ENCODE data around the gene MRPL9. TPM values are rescaled to one million over a fixed set of nuclear protein-coding genes. Genes with fewer than 3 reads are reported as not detected.
A peak's percentile ranks its signal among the peaks of the same experiment; 100 is the strongest.

Gene MRPL9
- total and polyA plus RNA-seq, 7 experiments from 2014 or later: 77.0 to 168 (median 115) TPM

DNA sequence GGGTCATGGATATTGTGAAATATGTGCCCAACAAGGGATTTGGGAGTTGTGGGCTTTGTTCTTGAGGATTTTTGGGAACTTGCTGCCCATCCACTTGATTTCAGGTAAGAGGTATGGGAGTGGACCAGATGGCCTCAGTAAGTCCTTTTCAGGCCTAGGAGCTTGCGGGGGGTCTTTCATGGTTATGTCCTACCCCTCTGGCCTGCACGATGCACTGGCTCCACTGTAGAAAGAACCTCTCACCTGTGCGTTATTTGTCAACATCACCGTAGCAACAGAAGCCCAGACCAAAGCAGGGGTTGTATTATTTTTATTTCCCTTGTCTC lies 33.4 kb downstream of the MRPL9 start:
- H3K4me3 Mint-ChIP-seq: no peak overlapping the region
- Histone ChIP-seq H3K4me3 (ENCODE audit: low read length) (no peak overlapping the region), H3K36me3 (ENCODE audit: control insufficient read depth in 2 of 3, insufficient read depth in 3 of 3, low read length in 3 of 3) (no peaks in the 10 kb centered on the region), H3K4me1 (ENCODE audit: control insufficient read depth in 2 of 2, insufficient read depth in 2 of 2, low read length in 2 of 2) (no peaks in the 10 kb centered on the region), H3K27ac (ENCODE audit: low read depth, low read length) (no peak overlapping the region), H3K9me3 (ENCODE audit: control insufficient read depth in 2 of 3, low read length in 3 of 3) (no peaks in the 10 kb centered on the region), H3K27me3 (ENCODE audit: control insufficient read depth in 2 of 2, insufficient read depth in 2 of 2, low read length in 2 of 2) (peaks cover 0 to 4% of the 10 kb centered on the region in 2 donors)
- no peak for DNase-seq
- H3K9me3 Mint-ChIP-seq: no peaks in the 10 kb centered on the region
- no peak overlapping the region for H3K27ac Mint-ChIP-seq
- CTCF ChIA-PET: interaction anchor here (1.3 kb wide), 1 partner anchor 136 kb away, joined by 6 read pairs; no protein-coding TSS in a partner anchor
- no peak for ATAC-seq
- intact Hi-C loops (cut with micrococcal nuclease): no loop called here
- peaks cover 0 to 6% (median 0%) of the 10 kb centered on the region in 5 donors for H3K36me3 Mint-ChIP-seq
- H3K4me1 Mint-ChIP-seq: peaks cover 0 to 1% (median 0%) of the 10 kb centered on the region in 7 donors
- H3K27me3 Mint-ChIP-seq: peaks cover 45 to 67% (median 48%) of the 10 kb centered on the region in 5 donors
- POLR2A ChIA-PET: no interaction called here

DNA sequence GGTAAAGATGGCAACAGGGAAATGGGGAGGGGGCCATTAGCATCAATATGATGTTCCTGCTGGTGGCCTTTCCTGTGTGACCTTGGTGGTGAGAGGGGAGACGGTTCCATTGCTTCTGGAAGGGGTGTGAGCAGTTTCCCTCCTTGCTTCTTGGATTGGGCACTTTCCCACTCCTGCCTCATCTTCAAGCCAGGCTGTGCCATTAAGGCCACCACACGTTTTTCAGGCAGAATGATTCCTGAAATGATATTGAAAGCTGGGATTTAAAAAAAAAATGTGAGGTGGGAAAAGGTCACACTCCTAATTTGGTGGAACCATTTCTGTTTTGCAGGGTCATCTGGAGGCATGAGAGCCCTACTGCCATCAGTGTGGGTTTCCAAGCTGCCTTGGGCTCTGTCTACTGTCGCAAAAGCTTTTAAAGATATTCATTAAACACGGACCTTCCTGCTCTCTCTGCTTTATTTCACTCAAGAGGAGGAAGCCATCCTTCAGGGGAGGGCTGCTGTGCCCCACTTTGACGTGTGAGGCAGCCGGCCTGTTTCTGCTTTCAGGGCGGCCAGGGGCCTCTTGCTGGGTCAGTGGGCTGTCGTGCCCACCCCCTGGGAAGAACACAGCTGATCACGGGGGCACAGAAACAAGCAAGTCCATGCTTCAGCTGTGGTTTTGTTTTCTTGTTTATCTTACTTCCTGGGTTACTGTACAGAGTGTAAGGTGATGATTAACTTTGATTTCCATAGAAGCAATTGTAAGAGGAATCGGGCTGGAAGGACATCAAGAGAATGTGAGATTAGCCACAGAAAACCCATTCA lies 33.9 kb downstream of the MRPL9 start:
- intact Hi-C loops (cut with micrococcal nuclease): no loop called here
- Mint-ChIP-seq H3K4me1 (peaks cover 0 to 1% (median 0%) of the 10 kb centered on the region in 7 donors), H3K9me3 (no peaks in the 10 kb centered on the region), H3K27me3 (peaks cover 44 to 68% (median 51%) of the 10 kb centered on the region in 5 donors), H3K27ac (no peak overlapping the region), H3K4me3 (no peak overlapping the region), H3K36me3 (peaks cover 0 to 6% (median 0%) of the 10 kb centered on the region in 5 donors)
- no peaks in the 10 kb centered on the region for H3K9me3 ChIP-seq (ENCODE audit: control insufficient read depth in 2 of 3, low read length in 3 of 3)
- ChIA-PET POLR2A (interaction anchor here (0.6 kb wide), 1 partner anchor 69 kb away, joined by 3 read pairs; no protein-coding TSS in a partner anchor), CTCF (interaction anchor here (0.6 to 1.3 kb wide), 2 partner anchors 135 to 272 kb away, joined by 3 to 6 read pairs; no protein-coding TSS in a partner anchor)
- ATAC-seq (no peak), DNase-seq (no peak)
- no peaks in the 10 kb centered on the region for H3K36me3 ChIP-seq (ENCODE audit: control insufficient read depth in 2 of 3, insufficient read depth in 3 of 3, low read length in 3 of 3)
- H3K27me3 ChIP-seq (ENCODE audit: control insufficient read depth in 2 of 2, insufficient read depth in 2 of 2, low read length in 2 of 2): peaks cover 0 to 4% of the 10 kb centered on the region in 2 donors
- H3K4me3 ChIP-seq (ENCODE audit: low read length): no peak overlapping the region
- H3K27ac ChIP-seq (ENCODE audit: low read depth, low read length): no peak overlapping the region
- no peaks in the 10 kb centered on the region for H3K4me1 ChIP-seq (ENCODE audit: control insufficient read depth in 2 of 2, insufficient read depth in 2 of 2, low read length in 2 of 2)

DNA sequence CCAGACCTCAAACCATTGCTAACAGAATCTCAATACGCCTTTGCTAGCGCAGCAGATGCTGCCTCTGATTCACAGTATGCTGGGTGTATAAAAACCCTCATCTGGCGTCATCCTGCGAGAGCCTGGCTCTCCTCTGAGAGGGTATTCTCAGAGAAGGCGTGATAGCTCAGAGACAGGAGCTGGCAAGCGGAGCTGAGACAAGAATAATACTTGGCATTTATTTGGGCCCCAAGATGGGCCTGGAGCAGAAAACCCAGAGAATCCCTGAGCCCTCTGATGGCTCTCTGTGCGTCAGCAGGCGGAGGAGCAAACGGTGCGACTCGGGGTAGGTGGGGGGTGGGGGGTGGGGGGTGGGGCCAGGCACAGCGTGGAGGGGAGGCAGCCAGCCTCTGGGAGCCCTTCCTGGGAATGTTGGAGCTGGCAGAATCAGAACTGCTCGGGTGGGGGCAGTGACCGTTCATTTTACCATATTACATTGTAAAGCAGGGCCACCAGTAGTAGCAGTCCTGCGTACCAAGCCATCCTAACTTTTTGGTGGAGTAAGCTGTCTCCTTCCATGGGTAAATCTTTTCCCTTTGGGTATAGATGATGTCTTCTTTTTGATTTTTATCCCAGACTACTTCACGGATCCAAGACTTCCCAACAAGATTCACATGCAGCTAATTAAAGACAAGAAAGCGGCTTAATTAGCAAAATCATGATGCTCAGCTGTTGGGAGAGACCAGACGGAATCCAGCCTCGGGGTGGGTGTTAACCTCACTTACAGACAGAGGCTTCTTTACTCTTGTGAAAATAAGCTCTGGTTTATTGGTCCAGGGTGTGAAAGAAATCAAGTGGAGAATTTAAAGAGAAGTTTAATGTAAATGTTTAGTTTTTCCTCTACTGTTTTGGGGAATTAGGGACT lies 34.9 kb downstream of the MRPL9 start:
- Histone ChIP-seq H3K27ac (ENCODE audit: low read depth, low read length) (no peak overlapping the region), H3K27me3 (ENCODE audit: control insufficient read depth in 2 of 2, insufficient read depth in 2 of 2, low read length in 2 of 2) (peaks cover 0 to 4% of the 10 kb centered on the region in 2 donors), H3K36me3 (ENCODE audit: control insufficient read depth in 2 of 3, insufficient read depth in 3 of 3, low read length in 3 of 3) (no peaks in the 10 kb centered on the region), H3K4me3 (ENCODE audit: low read length) (no peak overlapping the region), H3K4me1 (ENCODE audit: control insufficient read depth in 2 of 2, insufficient read depth in 2 of 2, low read length in 2 of 2) (no peaks in the 10 kb centered on the region), H3K9me3 (ENCODE audit: control insufficient read depth in 2 of 3, low read length in 3 of 3) (no peaks in the 10 kb centered on the region)
- ChIA-PET POLR2A (interaction anchor here (0.6 kb wide), 1 partner anchor 68 kb away, joined by 3 read pairs; no protein-coding TSS in a partner anchor), CTCF (no interaction called here)
- Mint-ChIP-seq H3K27ac (no peak overlapping the region), H3K4me3 (no peak overlapping the region), H3K4me1 (peaks cover 0 to 3% (median 0%) of the 10 kb centered on the region in 7 donors), H3K27me3 (peaks cover 50 to 69% (median 60%) of the 10 kb centered on the region in 5 donors), H3K36me3 (peaks cover 0 to 6% (median 0%) of the 10 kb centered on the region in 5 donors), H3K9me3 (no peaks in the 10 kb centered on the region)
- ATAC-seq (no peak), DNase-seq (no peak)
- intact Hi-C loops (cut with micrococcal nuclease): no loop called here

DNA sequence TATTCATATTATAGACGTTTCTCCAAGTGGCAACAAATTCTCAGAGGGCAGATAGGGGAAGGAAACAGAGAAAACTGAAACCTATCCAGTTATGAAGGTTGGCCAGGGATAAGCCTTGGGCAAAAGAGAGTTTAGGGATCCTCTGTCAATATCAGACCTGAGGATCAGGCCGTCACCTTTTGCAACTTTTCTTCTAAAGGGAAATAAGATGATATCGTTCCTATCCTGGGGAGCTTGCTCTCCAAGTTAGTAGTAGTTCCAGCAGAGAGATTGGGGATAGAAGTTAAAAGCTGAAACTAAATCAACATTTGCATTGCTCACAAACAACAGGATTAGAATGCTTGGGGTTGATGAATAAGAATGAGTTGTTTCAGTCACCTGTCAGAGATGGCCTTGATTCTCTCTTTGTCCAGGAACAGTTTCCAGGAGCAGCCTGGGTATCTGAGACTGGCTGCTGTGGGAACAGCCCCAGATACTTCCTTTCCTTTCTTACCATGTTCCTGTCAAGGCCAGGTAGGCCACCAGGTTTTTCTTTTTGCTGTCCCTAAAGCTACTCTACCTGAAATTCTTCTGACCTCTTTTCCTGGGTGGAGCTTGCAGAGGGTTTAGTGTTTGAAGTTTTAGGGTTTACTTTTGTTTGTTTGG lies 39.4 kb downstream of the MRPL9 start:
- intact Hi-C loops (cut with micrococcal nuclease): loop anchor here (5.0 kb wide), 5 partner anchors 33 to 282 kb away; partner anchors contain the start of genes MRPL9 (in 1 of the 2) and TDRKH (in 1 of the 2)
- Mint-ChIP-seq H3K9me3 (no peaks in the 10 kb centered on the region), H3K27ac (no peak overlapping the region), H3K4me3 (no peak overlapping the region), H3K36me3 (no peaks in the 10 kb centered on the region), H3K27me3 (peaks cover 47 to 84% (median 60%) of the 10 kb centered on the region in 5 donors), H3K4me1 (peaks cover 7 to 26% (median 21%) of the 10 kb centered on the region in 7 donors)
- no peaks in the 10 kb centered on the region for H3K36me3 ChIP-seq (ENCODE audit: control insufficient read depth in 2 of 3, insufficient read depth in 3 of 3, low read length in 3 of 3)
- H3K27ac ChIP-seq (ENCODE audit: low read depth, low read length): no peak overlapping the region
- DNase-seq (no peak), ATAC-seq (no peak)
- ChIA-PET CTCF (interaction anchor here (0.9 kb wide), 1 partner anchor 11 kb away, joined by 3 read pairs; no protein-coding TSS in a partner anchor), POLR2A (no interaction called here)
- no peaks in the 10 kb centered on the region for H3K9me3 ChIP-seq (ENCODE audit: control insufficient read depth in 2 of 3, low read length in 3 of 3)
- H3K27me3 ChIP-seq (ENCODE audit: control insufficient read depth in 2 of 2, insufficient read depth in 2 of 2, low read length in 2 of 2): peaks cover 0 to 4% of the 10 kb centered on the region in 2 donors
- H3K4me3 ChIP-seq (ENCODE audit: low read length): no peak overlapping the region
- H3K4me1 ChIP-seq (ENCODE audit: control insufficient read depth in 2 of 2, insufficient read depth in 2 of 2, low read length in 2 of 2): peaks cover 9 to 14% of the 10 kb centered on the region in 2 donors

DNA sequence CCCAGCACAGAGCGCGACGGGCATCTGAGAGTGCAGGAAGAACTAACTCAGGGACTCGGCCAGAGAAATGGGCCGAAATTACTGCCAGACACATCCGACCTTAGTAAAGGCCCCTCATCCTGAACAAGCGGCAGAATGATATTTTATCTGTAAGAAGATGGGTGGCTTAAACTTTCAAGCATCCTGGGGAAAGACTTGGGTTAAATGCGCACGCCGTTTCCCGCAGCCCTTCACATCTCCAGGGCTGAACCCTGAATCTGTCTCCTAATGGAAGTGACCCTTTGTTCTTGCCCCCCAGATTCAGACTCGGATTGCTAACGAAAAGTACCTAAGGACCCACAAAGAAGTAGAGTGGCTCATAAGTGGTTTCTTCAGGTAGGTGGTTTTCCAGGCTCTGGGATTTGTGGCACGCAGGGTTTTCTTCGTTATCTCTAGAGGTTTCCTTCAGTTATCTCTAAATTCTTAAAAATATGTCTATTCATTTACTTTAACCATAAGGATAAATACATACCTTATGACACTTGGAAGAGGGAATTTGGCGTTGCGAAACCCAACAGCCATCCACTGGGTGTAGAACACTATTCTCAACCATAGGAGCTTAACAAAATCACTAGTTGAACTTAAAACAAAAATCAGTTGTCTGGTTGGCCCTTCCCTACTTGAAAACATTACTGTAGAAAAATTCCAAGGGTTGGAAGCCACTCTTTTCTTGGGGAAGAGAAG lies 41.3 kb downstream of the MRPL9 start:
- Histone ChIP-seq H3K9me3 (ENCODE audit: control insufficient read depth in 2 of 3, low read length in 3 of 3) (no peaks in the 10 kb centered on the region), H3K4me1 (ENCODE audit: control insufficient read depth in 2 of 2, insufficient read depth in 2 of 2, low read length in 2 of 2) (peaks cover 9 to 14% of the 10 kb centered on the region in 2 donors), H3K27me3 (ENCODE audit: control insufficient read depth in 2 of 2, insufficient read depth in 2 of 2, low read length in 2 of 2) (peaks cover 3 to 4% of the 10 kb centered on the region in 2 donors), H3K27ac (ENCODE audit: low read depth, low read length) (no peak overlapping the region), H3K4me3 (ENCODE audit: low read length) (peak overlapping the region; percentile 67), H3K36me3 (ENCODE audit: control insufficient read depth in 2 of 3, insufficient read depth in 3 of 3, low read length in 3 of 3) (no peaks in the 10 kb centered on the region)
- DNase-seq (no peak), ATAC-seq (no peak)
- H3K27ac Mint-ChIP-seq: no peak overlapping the region
- H3K4me1 Mint-ChIP-seq: peaks cover 13 to 37% (median 24%) of the 10 kb centered on the region in 7 donors
- ChIA-PET POLR2A (interaction anchor here (0.5 kb wide), 1 partner anchor 1149 kb away, joined by 3 read pairs; no protein-coding TSS in a partner anchor), CTCF (interaction anchor here (1.0 to 1.3 kb wide), 2 partner anchors 10 to 12 kb away, joined by 3 to 4 read pairs; no protein-coding TSS in a partner anchor)
- intact Hi-C loops (cut with micrococcal nuclease): loop anchor here (1.0 to 5.0 kb wide), 7 partner anchors 35 to 280 kb away; partner anchors contain the start of genes TDRKH (in 2 of the 2), MRPL9 (in 1 of the 2) and SNX27 (in 1 of the 2)
- peaks cover 0 to 3% (median 0%) of the 10 kb centered on the region in 5 donors for H3K36me3 Mint-ChIP-seq
- peaks cover 0 to 1% (median 0%) of the 10 kb centered on the region in 11 donors for H3K9me3 Mint-ChIP-seq
- H3K27me3 Mint-ChIP-seq: peaks cover 54 to 89% (median 68%) of the 10 kb centered on the region in 5 donors
- peak overlapping the region; percentile 67 to 85 (median 80) for H3K4me3 Mint-ChIP-seq

Measured in naive thymus-derived CD4-positive, alpha-beta T cell (primary cell).